ENCODE data around the gene ISG20.

Gene ISG20

DNA sequence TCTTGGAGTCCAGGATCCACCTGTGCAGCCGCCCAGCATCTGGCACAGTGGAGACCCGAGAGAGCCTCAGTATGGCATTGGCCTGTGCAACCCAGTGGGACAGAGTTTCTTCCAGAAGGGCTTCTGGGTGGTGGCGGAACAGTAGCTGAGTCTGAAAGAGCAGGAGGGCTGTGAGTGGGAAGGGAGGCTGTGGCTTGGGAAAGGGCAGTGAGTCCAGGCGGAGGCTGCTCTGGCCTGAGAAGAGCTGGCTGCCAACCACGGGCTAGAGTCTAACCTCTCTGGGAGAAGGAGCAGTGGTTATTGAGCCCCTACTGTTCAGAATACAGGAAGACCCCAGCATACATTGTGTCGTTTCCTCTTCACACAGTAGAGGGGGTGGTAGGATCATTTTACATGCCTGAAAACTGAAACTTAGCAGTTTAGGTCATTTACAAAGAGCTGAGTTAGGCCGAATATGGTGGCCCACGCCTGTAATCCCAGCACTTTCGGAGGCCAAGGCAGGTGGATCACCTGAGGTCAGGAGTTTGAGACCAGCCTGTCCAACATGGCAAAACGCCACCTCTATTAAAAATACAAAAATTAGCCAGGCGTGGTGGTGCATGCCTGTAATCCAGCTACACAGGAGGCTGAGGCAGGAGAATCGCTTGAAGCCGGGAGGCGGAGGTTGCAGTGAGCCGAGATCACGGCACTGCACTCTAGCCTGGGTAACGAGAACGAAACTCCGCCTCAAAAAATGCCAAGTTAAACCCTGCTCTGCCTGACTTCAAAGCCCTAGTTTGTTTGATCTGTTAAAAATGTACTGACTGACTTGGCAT lies 14.5 kb upstream of the ISG20 start:
- TF ChIP-seq CTCF (IDR thresholded peaks at IDR 0.05; ENCODE audit: low read depth, low read length, missing control alignments) = peak; percentile 51
- in situ Hi-C loops (cut with HindIII; ENCODE audit: low sequenced_read_pairs) = no loop called here
- no peak overlapping the region for H3K4me3 ChIP-seq (ENCODE audit: low read depth, low read length)
- peak; percentile 40 for DNase-seq (ENCODE audit: low read depth)

GRCh38 chr15:88624971-88625490 lies 13.8 kb upstream of the ISG20 start:
- no peak for TF ChIP-seq CTCF (IDR thresholded peaks at IDR 0.05; ENCODE audit: low read depth, low read length, missing control alignments)
- H3K4me3 ChIP-seq (ENCODE audit: low read depth, low read length) = no peak overlapping the region
- no peak for DNase-seq (ENCODE audit: low read depth)
- in situ Hi-C loops (cut with HindIII; ENCODE audit: low sequenced_read_pairs) = no loop called here

DNA sequence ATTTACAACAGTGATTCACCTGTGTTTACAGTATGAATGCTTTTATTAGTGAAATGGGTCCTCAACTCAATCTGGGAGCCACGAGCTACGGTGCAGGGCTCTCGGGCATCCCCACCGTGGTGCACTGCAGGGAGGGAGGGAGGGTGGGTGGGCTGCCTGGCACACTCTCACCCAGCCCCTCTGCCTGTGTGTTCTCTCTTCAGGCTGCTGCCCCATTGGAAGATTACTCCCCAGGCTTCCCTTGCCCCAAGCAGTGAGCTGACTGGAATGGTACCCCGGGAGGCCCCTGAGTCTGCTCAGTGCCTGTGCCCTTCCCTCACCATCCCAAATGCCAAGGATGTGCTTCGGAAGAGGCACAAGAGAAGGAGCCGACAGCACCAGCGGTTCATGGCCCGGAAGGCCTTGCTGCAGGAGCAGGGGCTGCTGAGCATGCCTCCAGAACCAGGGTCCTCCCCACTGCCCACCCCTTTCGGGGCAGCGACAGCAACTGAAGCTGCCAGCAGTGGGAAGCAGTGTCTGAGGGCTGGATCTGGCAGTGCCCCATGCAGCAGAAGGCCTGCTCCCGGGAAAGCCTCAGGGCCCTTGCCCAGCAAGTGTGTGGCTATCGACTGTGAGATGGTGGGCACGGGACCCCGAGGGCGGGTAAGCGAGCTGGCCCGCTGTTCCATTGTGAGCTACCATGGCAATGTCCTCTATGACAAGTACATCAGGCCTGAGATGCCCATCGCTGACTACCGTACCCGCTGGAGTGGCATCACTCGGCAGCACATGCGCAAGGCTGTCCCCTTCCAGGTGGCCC lies 12.7 kb upstream of the ISG20 start:
- DNase-seq (ENCODE audit: low read depth) = no peak
- H3K4me3 ChIP-seq (ENCODE audit: low read depth, low read length) = no peak overlapping the region
- in situ Hi-C loops (cut with HindIII; ENCODE audit: low sequenced_read_pairs) = no loop called here
- no peak for TF ChIP-seq CTCF (IDR thresholded peaks at IDR 0.05; ENCODE audit: low read depth, low read length, missing control alignments)

DNA sequence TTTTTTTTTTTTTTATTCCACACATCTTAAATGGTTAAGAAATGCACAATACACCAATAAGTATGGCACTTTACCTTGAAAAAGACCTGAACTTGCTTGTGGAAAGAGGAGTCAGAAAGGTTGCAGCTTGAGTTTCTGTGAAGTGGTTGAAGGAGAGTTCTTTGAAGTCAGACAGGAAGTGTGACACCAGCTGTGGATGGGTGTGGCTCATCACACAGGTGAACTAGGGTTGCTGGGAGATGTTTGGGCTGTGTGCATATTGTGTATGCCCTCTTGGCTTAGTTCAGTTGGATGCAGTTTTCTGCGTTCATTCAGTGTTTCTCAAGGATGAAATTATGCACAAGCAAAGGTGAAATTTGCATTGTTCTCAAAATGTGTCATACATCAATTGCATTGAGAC lies 11.4 kb upstream of the ISG20 start:
- TF ChIP-seq CTCF (IDR thresholded peaks at IDR 0.05; ENCODE audit: low read depth, low read length, missing control alignments) = no peak
- in situ Hi-C loops (cut with HindIII; ENCODE audit: low sequenced_read_pairs) = no loop called here
- no peak for DNase-seq (ENCODE audit: low read depth)
- no peak overlapping the region for H3K4me3 ChIP-seq (ENCODE audit: low read depth, low read length)

GRCh38 chr15:88628018-88628654 lies 10.7 kb upstream of the ISG20 start:
- no peak for DNase-seq (ENCODE audit: low read depth)
- no peak overlapping the region for H3K4me3 ChIP-seq (ENCODE audit: low read depth, low read length)
- in situ Hi-C loops (cut with HindIII; ENCODE audit: low sequenced_read_pairs) = no loop called here
- TF ChIP-seq CTCF (IDR thresholded peaks at IDR 0.05; ENCODE audit: low read depth, low read length, missing control alignments) = no peak

GRCh38 chr15:88629071-88629470 lies 9.7 kb upstream of the ISG20 start:
- in situ Hi-C loops (cut with HindIII; ENCODE audit: low sequenced_read_pairs) = no loop called here
- no peak for TF ChIP-seq CTCF (IDR thresholded peaks at IDR 0.05; ENCODE audit: low read depth, low read length, missing control alignments)
- no peak overlapping the region for H3K4me3 ChIP-seq (ENCODE audit: low read depth, low read length)
- DNase-seq (ENCODE audit: low read depth) = no peak
